GM10847 (cell line): ENCODE data around the gene SLCO4A1.

Experiments
- POLR2A ChIP-seq: IDR thresholded peaks from 2 replicates; pipeline ENCODE4 v1.6.1; 2011; ENCODE audit not compliant: insufficient read length; ENCODE audit errors: extremely low read depth

SLCO4A1 gene

GRCh38 chr20:62603907-62604785 lies 38.2 kb upstream of the SLCO4A1 start:
- TF ChIP-seq POLR2A: no peak

- no peak for TF ChIP-seq POLR2A
Measured at GRCh38 chr20:62604796-62605195, 37.5 kb upstream of the SLCO4A1 start.

- no peak for TF ChIP-seq POLR2A
Measured at GRCh38 chr20:62605236-62605943, 36.9 kb upstream of the SLCO4A1 start.

- TF ChIP-seq POLR2A: no peak
Measured at GRCh38 chr20:62606016-62606415, 36.3 kb upstream of the SLCO4A1 start.

- no peak for TF ChIP-seq POLR2A
Measured at GRCh38 chr20:62606551-62607201, 35.6 kb upstream of the SLCO4A1 start.

GRCh38 chr20:62607366-62608217 lies 34.7 kb upstream of the SLCO4A1 start:
- no peak for TF ChIP-seq POLR2A

GRCh38 chr20:62608218-62608565 lies 34.1 kb upstream of the SLCO4A1 start:
- TF ChIP-seq POLR2A: no peak

- no peak for TF ChIP-seq POLR2A
Measured at GRCh38 chr20:62609279-62609720, 33.0 kb upstream of the SLCO4A1 start.

- TF ChIP-seq POLR2A: no peak
Measured at GRCh38 chr20:62609811-62610757, 32.2 kb upstream of the SLCO4A1 start.

GRCh38 chr20:62611012-62611411 lies 31.3 kb upstream of the SLCO4A1 start:
- no peak for TF ChIP-seq POLR2A

GRCh38 chr20:62611819-62612218 lies 30.5 kb upstream of the SLCO4A1 start:
- TF ChIP-seq POLR2A: no peak

GRCh38 chr20:62614085-62614960 lies 28.0 kb upstream of the SLCO4A1 start:
- no peak for TF ChIP-seq POLR2A

GRCh38 chr20:62614961-62615680 lies 27.2 kb upstream of the SLCO4A1 start:
- no peak for TF ChIP-seq POLR2A
